Natural killer cell treated with Interleukin-12 subunit alpha and Interleukin-12 subunit beta and Interleukin-15 and Interleukin-18, amount 100 ng/mL, for 72 hours (primary cell): Measurements from ENCODE around the gene PLXNA4. TPM values are rescaled to one million over a fixed set of nuclear protein-coding genes. Genes with fewer than 3 reads are reported as not detected.
"Not testable (repeated sequence)": the region's sequence is repeated elsewhere in the genome, so short reads cannot be mapped to it uniquely, and the experiment has no call there.

Experiments
- ATAC-seq, 2 donors: fragments of 150-1000 bp; cut with Tn5 transposase in 1 of 2; sonication (Bioruptor Pico), chemical (Tn5 transposase) in 1 of 2; 2 replicates each; pipeline ENCODE4 v1.10.0; 2021
- DNase-seq: peaks from one replicate; pipeline ENCODE4 v3.0.0; 2022; ENCODE audit warnings: low spot score
- H3K27ac Mint-ChIP-seq, 2 donors: 1 replicate in 1 of 2; 2 replicates in 1 of 2; pipeline ENCODE4 v1.8.0; 2022; ENCODE audit warnings: mixed read lengths in 2 of 2, mild to moderate bottlenecking in 1 of 2, moderate library complexity in 1 of 2
- H3K27me3 Mint-ChIP-seq, 2 donors: 1 replicate in 1 of 2; 2 replicates in 1 of 2; pipeline ENCODE4 v1.8.0; 2022; ENCODE audit warnings: mixed read lengths in 2 of 2
- H3K36me3 Mint-ChIP-seq: one replicate; pipeline ENCODE4 v1.8.0; 2022; ENCODE audit warnings: mixed read lengths
- H3K4me1 Mint-ChIP-seq, 2 donors: 1 replicate in 1 of 2; 2 replicates in 1 of 2; pipeline ENCODE4 v1.8.0; 2022; ENCODE audit warnings: low read depth in 2 of 2, mixed read lengths in 2 of 2, mild to moderate bottlenecking in 1 of 2
- H3K4me3 Mint-ChIP-seq: one replicate; pipeline ENCODE4 v1.8.0; 2022; ENCODE audit warnings: mixed read lengths
- H3K9me3 Mint-ChIP-seq: 2 replicates; pipeline ENCODE4 v1.8.0; 2022; ENCODE audit warnings: mixed read lengths
- total RNA-seq, 2 donors: library from RNA; stranded (reverse); gene quantifications; one replicate each; pipeline ENCODE4 v1.2.3, GENCODE V29; 2022

The PLXNA4 gene
- total RNA-seq, 2 donors from 2014 or later: 0.14 to 0.21 TPM

DNA sequence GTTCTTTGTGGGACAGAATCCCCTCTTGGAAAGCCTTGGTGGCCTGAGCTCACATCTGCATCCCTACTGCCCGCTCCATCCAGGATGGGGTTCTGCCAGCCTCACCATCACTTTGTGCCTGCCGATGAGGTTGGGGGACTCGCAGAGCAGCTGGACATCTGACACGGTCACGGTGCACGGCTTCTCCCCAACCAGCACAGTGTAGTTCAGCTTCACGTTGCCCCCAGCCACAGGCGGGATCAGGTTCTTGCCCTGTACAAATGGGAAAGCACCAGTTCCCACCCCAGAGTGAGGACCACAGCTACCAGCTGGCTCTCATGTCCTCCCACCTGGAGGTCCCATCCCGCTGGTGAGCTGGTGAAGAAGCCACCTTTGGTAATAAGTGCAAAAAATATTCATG lies 395.8 kb downstream of the PLXNA4 start:
- no peak for ATAC-seq
- DNase-seq: no peak
- H3K36me3 Mint-ChIP-seq: no peaks in the 10 kb centered on the region
- no peaks in the 10 kb centered on the region for H3K4me1 Mint-ChIP-seq
- H3K9me3 Mint-ChIP-seq: no peaks in the 10 kb centered on the region
- H3K27me3 Mint-ChIP-seq: no peaks in the 10 kb centered on the region
- no peak overlapping the region for H3K27ac Mint-ChIP-seq
- no peak overlapping the region for H3K4me3 Mint-ChIP-seq

DNA sequence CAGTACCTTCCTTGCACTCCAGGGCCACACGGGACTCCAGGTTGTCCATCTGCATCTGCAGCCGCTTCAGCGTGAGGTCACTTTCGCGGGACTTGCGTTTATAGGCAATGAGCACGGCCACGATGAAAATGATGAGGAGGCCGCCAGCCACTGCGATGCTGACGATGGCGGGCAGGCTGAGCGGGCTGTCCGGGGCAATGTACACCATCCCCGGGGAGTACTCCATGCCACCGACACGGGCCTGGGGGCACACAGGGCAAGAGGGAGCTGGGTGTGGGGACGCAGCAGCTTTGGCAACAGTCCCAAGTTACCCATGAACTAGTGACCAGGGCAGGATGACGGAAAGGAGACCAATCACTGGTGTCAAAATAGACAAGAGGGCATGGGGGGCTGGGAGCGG lies 396.6 kb downstream of the PLXNA4 start:
- H3K4me3 Mint-ChIP-seq: no peak overlapping the region
- H3K36me3 Mint-ChIP-seq: no peaks in the 10 kb centered on the region
- no peak for ATAC-seq
- no peaks in the 10 kb centered on the region for H3K27me3 Mint-ChIP-seq
- H3K27ac Mint-ChIP-seq: no peak overlapping the region
- H3K9me3 Mint-ChIP-seq: no peaks in the 10 kb centered on the region
- H3K4me1 Mint-ChIP-seq: no peaks in the 10 kb centered on the region
- DNase-seq: no peak

DNA sequence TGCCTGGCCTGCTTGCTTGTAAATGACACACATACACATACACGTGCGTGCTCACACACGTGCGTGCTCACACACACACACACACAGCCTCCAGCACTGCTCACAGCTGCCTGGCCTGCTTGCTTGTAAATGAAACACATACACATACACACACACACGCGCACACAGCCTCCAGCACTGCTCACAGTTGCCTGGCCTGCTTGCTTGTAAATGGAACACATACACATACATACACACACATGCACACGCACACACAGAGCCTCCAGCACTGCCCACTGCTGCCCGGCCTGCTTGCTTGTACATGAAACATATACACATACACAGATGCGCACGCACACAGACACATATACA lies 397.2 kb downstream of the PLXNA4 start:
- Mint-ChIP-seq H3K9me3 (no peaks in the 10 kb centered on the region), H3K4me1 (no peaks in the 10 kb centered on the region), H3K36me3 (no peaks in the 10 kb centered on the region), H3K4me3 (no peak overlapping the region), H3K27ac (no peak overlapping the region), H3K27me3 (no peaks in the 10 kb centered on the region)
- DNase-seq (no peak), ATAC-seq (no peak)

- H3K4me3 Mint-ChIP-seq, H3K4me1 Mint-ChIP-seq, H3K27me3 Mint-ChIP-seq, ATAC-seq, H3K27ac Mint-ChIP-seq, H3K9me3 Mint-ChIP-seq, DNase-seq, H3K36me3 Mint-ChIP-seq: not testable (repeated sequence)
These were observed 397.7 kb downstream of the PLXNA4 start for GRCh38 chr7:132178402-132179079.

DNA sequence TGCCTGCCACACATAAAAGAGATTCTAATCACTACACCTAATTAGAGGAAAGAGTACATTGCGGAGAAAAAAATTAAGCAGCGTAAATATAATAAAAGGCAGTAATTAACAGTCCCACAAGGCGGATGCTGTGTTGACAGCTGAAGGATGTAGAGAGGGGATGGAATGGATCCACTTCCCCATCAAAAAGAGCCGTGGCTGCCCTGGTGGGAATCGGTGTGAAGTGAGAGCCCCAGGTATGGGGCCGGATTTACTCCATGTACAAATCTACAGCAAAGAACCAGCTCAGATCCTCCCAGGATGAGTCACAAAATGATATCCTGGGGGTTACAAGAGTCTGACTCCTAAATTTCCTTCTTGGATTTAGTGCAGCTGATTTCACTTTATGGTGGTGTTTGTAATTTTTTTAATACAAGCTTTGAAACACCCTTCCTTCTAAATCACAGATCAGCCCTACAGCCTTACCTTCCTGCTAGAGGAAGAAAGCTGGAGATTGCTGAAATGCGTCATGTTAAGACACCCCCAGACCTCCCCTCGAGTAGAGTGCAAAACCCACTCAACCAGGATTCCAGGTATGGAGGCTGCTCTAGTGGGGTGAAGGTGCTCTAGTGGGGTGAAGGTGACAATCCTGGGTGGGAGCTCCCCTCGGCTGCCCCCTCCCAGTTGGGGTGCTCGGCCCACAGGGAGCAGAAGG lies 398.4 kb downstream of the PLXNA4 start:
- no peak for DNase-seq
- Mint-ChIP-seq H3K27me3 (no peaks in the 10 kb centered on the region), H3K9me3 (no peaks in the 10 kb centered on the region), H3K4me3 (no peak overlapping the region), H3K36me3 (no peaks in the 10 kb centered on the region), H3K27ac (no peak overlapping the region), H3K4me1 (no peaks in the 10 kb centered on the region)
- ATAC-seq: no peak

GRCh38 chr7:132176719-132177118 lies 399.6 kb downstream of the PLXNA4 start:
- DNase-seq: no peak
- Mint-ChIP-seq H3K27ac (no peak overlapping the region), H3K4me1 (no peaks in the 10 kb centered on the region), H3K9me3 (no peaks in the 10 kb centered on the region), H3K36me3 (no peaks in the 10 kb centered on the region), H3K4me3 (no peak overlapping the region), H3K27me3 (no peaks in the 10 kb centered on the region)
- ATAC-seq: no peak

DNA sequence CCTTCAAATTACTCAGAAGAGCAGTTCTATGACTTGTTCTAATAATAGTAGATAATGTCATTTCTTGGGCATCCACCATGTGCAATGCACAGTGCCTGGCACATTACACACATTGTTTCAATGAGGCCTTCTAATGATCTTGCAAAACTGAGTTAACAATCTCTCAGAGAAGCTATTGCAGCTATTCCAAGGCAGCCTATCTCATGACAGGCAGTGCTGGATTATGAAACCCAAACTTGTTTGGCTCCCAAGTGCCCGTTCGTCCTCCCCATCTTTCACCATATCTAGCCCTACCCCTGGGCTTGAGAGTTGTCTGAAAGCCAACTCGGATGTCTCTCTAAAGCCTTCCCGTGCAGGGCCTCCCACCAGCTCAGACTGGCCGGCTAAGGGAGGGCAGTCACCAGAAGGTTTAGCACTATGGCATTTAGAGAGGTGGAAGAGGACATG lies 405.1 kb downstream of the PLXNA4 start:
- ATAC-seq (no peak), DNase-seq (no peak)
- Mint-ChIP-seq H3K27me3 (no peaks in the 10 kb centered on the region), H3K36me3 (no peaks in the 10 kb centered on the region), H3K9me3 (no peaks in the 10 kb centered on the region), H3K4me1 (no peaks in the 10 kb centered on the region), H3K27ac (no peak overlapping the region), H3K4me3 (no peak overlapping the region)

DNA sequence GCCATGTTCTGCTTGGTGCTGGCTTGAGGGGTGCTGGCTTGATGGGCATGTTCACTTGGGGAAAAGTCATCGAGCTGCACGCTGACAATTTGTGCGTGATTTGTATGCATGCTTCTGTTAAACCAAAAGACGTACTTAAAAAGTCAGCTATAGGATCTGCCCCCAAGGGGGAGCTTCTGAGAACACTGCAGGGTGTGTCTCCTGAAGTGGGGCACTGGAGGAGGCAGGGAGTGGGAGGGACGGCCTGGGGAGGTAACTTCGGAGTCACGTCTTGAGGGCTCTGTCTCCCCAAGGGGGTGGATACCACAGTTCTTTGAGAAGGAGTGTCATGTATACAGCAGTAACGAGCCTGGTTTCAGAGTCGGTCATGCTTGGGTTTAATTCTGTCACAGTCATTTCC lies 406.5 kb downstream of the PLXNA4 start:
- ATAC-seq (no peak), DNase-seq (no peak)
- H3K4me1 Mint-ChIP-seq: no peaks in the 10 kb centered on the region
- H3K27me3 Mint-ChIP-seq: no peaks in the 10 kb centered on the region
- H3K27ac Mint-ChIP-seq: no peak overlapping the region
- H3K9me3 Mint-ChIP-seq: no peaks in the 10 kb centered on the region
- no peak overlapping the region for H3K4me3 Mint-ChIP-seq
- no peaks in the 10 kb centered on the region for H3K36me3 Mint-ChIP-seq

- no peaks in the 10 kb centered on the region for H3K9me3 Mint-ChIP-seq
- no peaks in the 10 kb centered on the region for H3K4me1 Mint-ChIP-seq
- no peaks in the 10 kb centered on the region for H3K27me3 Mint-ChIP-seq
- no peak for DNase-seq
- H3K4me3 Mint-ChIP-seq: no peak overlapping the region
- no peak overlapping the region for H3K27ac Mint-ChIP-seq
- ATAC-seq: no peak
- H3K36me3 Mint-ChIP-seq: no peaks in the 10 kb centered on the region
These were observed 408.0 kb downstream of the PLXNA4 start for GRCh38 chr7:132168239-132168638.

DNA sequence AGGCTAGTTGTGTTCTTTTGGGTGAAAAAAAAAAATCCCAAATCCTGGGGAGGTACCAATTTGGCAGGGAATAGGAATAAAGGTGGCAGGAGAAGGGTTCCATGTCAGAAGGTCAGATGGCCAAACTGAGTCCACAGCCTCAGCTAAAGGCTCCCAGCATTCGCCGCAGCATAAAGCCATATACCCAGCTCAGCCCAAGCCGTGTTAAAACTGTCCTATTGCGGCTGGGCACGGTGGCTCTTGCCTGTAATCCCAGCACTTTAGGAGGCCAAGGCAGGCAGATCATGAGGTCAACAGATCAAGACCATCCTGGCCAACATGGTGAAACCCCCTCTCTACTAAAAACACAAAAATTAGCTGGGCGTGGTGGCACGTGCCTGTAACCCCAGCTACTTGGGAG lies 410.6 kb downstream of the PLXNA4 start:
- not testable (repeated sequence) for ATAC-seq, H3K4me1 Mint-ChIP-seq, H3K36me3 Mint-ChIP-seq, DNase-seq, H3K27me3 Mint-ChIP-seq, H3K27ac Mint-ChIP-seq, H3K9me3 Mint-ChIP-seq, H3K4me3 Mint-ChIP-seq

- no peak for DNase-seq
- no peak for ATAC-seq
- no peak overlapping the region for H3K27ac Mint-ChIP-seq
- no peaks in the 10 kb centered on the region for H3K27me3 Mint-ChIP-seq
- H3K4me1 Mint-ChIP-seq: no peaks in the 10 kb centered on the region
- H3K9me3 Mint-ChIP-seq: no peaks in the 10 kb centered on the region
- no peak overlapping the region for H3K4me3 Mint-ChIP-seq
- no peaks in the 10 kb centered on the region for H3K36me3 Mint-ChIP-seq
These were observed 411.6 kb downstream of the PLXNA4 start for GRCh38 chr7:132164558-132165125.

GRCh38 chr7:132162556-132163144 lies 413.6 kb downstream of the PLXNA4 start:
- Mint-ChIP-seq H3K27me3 (no peaks in the 10 kb centered on the region), H3K9me3 (no peaks in the 10 kb centered on the region)
- no peak for ATAC-seq

GRCh38 chr7:132161976-132162375 lies 414.3 kb downstream of the PLXNA4 start:
- no peaks in the 10 kb centered on the region for H3K4me1 Mint-ChIP-seq
- no peaks in the 10 kb centered on the region for H3K9me3 Mint-ChIP-seq
- H3K27me3 Mint-ChIP-seq: no peaks in the 10 kb centered on the region
- no peak for ATAC-seq
- no peak for DNase-seq
- H3K4me3 Mint-ChIP-seq: no peak overlapping the region
- H3K36me3 Mint-ChIP-seq: no peaks in the 10 kb centered on the region
- H3K27ac Mint-ChIP-seq: no peak overlapping the region

More at GRCh38 chr7:132162556-132163144, 413.6 kb downstream of the PLXNA4 start:
- DNase-seq: no peak
- Mint-ChIP-seq H3K27ac (no peak overlapping the region), H3K36me3 (no peaks in the 10 kb centered on the region), H3K4me3 (no peak overlapping the region), H3K4me1 (no peaks in the 10 kb centered on the region)

- Mint-ChIP-seq H3K4me1 (no peaks in the 10 kb centered on the region), H3K36me3 (no peaks in the 10 kb centered on the region), H3K4me3 (no peak overlapping the region), H3K27me3 (no peaks in the 10 kb centered on the region), H3K27ac (no peak overlapping the region), H3K9me3 (no peaks in the 10 kb centered on the region)
- ATAC-seq: no peak
- DNase-seq: no peak
These were observed 414.7 kb downstream of the PLXNA4 start for GRCh38 chr7:132161533-132161915.
